T-helper 1 cell treated with Interleukin-12 subunit alpha and Interleukin-12 subunit beta and Interleukin-4 antibody, amounts not matched to agents 30 μg/mL and 1 μg/mL, for 36 hours (primary cell): ENCODE measurements around the gene ARHGAP28.
"Not testable (repeated sequence)": the region's sequence is repeated elsewhere in the genome, so short reads cannot be mapped to it uniquely, and the experiment has no call there.

Experiments
- H3K27ac Mint-ChIP-seq: one replicate; pipeline ENCODE4 v1.8.0; 2021; ENCODE audit warnings: mild to moderate bottlenecking, mixed read lengths
- H3K27me3 Mint-ChIP-seq: one replicate; pipeline ENCODE4 v1.8.0; 2021; ENCODE audit warnings: low read depth, mixed read lengths
- H3K36me3 Mint-ChIP-seq: one replicate; pipeline ENCODE4 v1.8.0; 2021; ENCODE audit warnings: low read depth, mixed read lengths
- H3K4me1 Mint-ChIP-seq: one replicate; pipeline ENCODE4 v1.8.0; 2021; ENCODE audit warnings: low read depth, mixed read lengths
- H3K4me3 Mint-ChIP-seq: one replicate; pipeline ENCODE4 v1.8.0; 2021; ENCODE audit warnings: mild to moderate bottlenecking, moderate library complexity, mixed read lengths
- H3K9me3 Mint-ChIP-seq: one replicate; pipeline ENCODE4 v1.8.0; 2021; ENCODE audit warnings: mixed read lengths

Gene ARHGAP28

GRCh38 chr18:6798896-6799295 is 69.4 kb downstream of the ARHGAP28 start:
- Mint-ChIP-seq H3K4me3 (no peak overlapping the region), H3K4me1 (no peaks in the 10 kb centered on the region), H3K27me3 (no peaks in the 10 kb centered on the region), H3K36me3 (no peaks in the 10 kb centered on the region), H3K27ac (no peak overlapping the region), H3K9me3 (peaks cover 3% of the 10 kb centered on the region)

GRCh38 chr18:6800309-6800708 is 70.8 kb downstream of the ARHGAP28 start:
- H3K9me3 Mint-ChIP-seq, H3K27me3 Mint-ChIP-seq, H3K27ac Mint-ChIP-seq, H3K4me3 Mint-ChIP-seq, H3K36me3 Mint-ChIP-seq, H3K4me1 Mint-ChIP-seq: not testable (repeated sequence)

- H3K27ac Mint-ChIP-seq: no peak overlapping the region
- H3K4me1 Mint-ChIP-seq: no peaks in the 10 kb centered on the region
- H3K36me3 Mint-ChIP-seq: no peaks in the 10 kb centered on the region
- H3K27me3 Mint-ChIP-seq: no peaks in the 10 kb centered on the region
- H3K4me3 Mint-ChIP-seq: no peak overlapping the region
- H3K9me3 Mint-ChIP-seq: peaks cover 19% of the 10 kb centered on the region
Measured at GRCh38 chr18:6807515-6808257, 78.2 kb downstream of the ARHGAP28 start.

GRCh38 chr18:6810191-6810590 is 80.7 kb downstream of the ARHGAP28 start:
- H3K9me3 Mint-ChIP-seq: peaks cover 23% of the 10 kb centered on the region
- H3K4me3 Mint-ChIP-seq: no peak overlapping the region
- no peaks in the 10 kb centered on the region for H3K36me3 Mint-ChIP-seq
- no peaks in the 10 kb centered on the region for H3K27me3 Mint-ChIP-seq
- no peak overlapping the region for H3K27ac Mint-ChIP-seq
- H3K4me1 Mint-ChIP-seq: no peaks in the 10 kb centered on the region

- no peaks in the 10 kb centered on the region for H3K4me1 Mint-ChIP-seq
- no peaks in the 10 kb centered on the region for H3K36me3 Mint-ChIP-seq
- H3K27ac Mint-ChIP-seq: no peak overlapping the region
- no peaks in the 10 kb centered on the region for H3K27me3 Mint-ChIP-seq
- no peak overlapping the region for H3K4me3 Mint-ChIP-seq
- H3K9me3 Mint-ChIP-seq: peaks cover 14% of the 10 kb centered on the region
Measured at GRCh38 chr18:6811816-6812215, 82.3 kb downstream of the ARHGAP28 start.

- H3K4me3 Mint-ChIP-seq: no peak overlapping the region
- no peaks in the 10 kb centered on the region for H3K27me3 Mint-ChIP-seq
- H3K27ac Mint-ChIP-seq: no peak overlapping the region
- H3K4me1 Mint-ChIP-seq: no peaks in the 10 kb centered on the region
- no peaks in the 10 kb centered on the region for H3K36me3 Mint-ChIP-seq
- peaks cover 4% of the 10 kb centered on the region for H3K9me3 Mint-ChIP-seq
Measured at GRCh38 chr18:6814882-6815425, 85.4 kb downstream of the ARHGAP28 start.

- H3K9me3 Mint-ChIP-seq: peaks cover 8% of the 10 kb centered on the region
- H3K27ac Mint-ChIP-seq: no peak overlapping the region
- no peak overlapping the region for H3K4me3 Mint-ChIP-seq
- no peaks in the 10 kb centered on the region for H3K36me3 Mint-ChIP-seq
- H3K27me3 Mint-ChIP-seq: no peaks in the 10 kb centered on the region
- no peaks in the 10 kb centered on the region for H3K4me1 Mint-ChIP-seq
Measured at GRCh38 chr18:6816154-6816553, 86.6 kb downstream of the ARHGAP28 start.

GRCh38 chr18:6819332-6819731 is 89.8 kb downstream of the ARHGAP28 start:
- Mint-ChIP-seq H3K9me3 (peaks cover 5% of the 10 kb centered on the region), H3K4me3 (no peak overlapping the region), H3K27ac (no peak overlapping the region), H3K27me3 (no peaks in the 10 kb centered on the region), H3K36me3 (no peaks in the 10 kb centered on the region), H3K4me1 (no peaks in the 10 kb centered on the region)

GRCh38 chr18:6820314-6820713 is 90.8 kb downstream of the ARHGAP28 start:
- H3K9me3 Mint-ChIP-seq: peaks cover 4% of the 10 kb centered on the region

GRCh38 chr18:6821356-6821755 is 91.8 kb downstream of the ARHGAP28 start:
- no peaks in the 10 kb centered on the region for H3K36me3 Mint-ChIP-seq
- no peaks in the 10 kb centered on the region for H3K27me3 Mint-ChIP-seq
- H3K9me3 Mint-ChIP-seq: peaks cover 8% of the 10 kb centered on the region
- H3K4me3 Mint-ChIP-seq: no peak overlapping the region
- H3K27ac Mint-ChIP-seq: no peak overlapping the region
- H3K4me1 Mint-ChIP-seq: no peaks in the 10 kb centered on the region

More at GRCh38 chr18:6820314-6820713, 90.8 kb downstream of the ARHGAP28 start:
- no peaks in the 10 kb centered on the region for H3K36me3 Mint-ChIP-seq
- H3K27ac Mint-ChIP-seq: no peak overlapping the region
- H3K4me3 Mint-ChIP-seq: no peak overlapping the region
- H3K27me3 Mint-ChIP-seq: no peaks in the 10 kb centered on the region
- no peaks in the 10 kb centered on the region for H3K4me1 Mint-ChIP-seq

GRCh38 chr18:6827161-6827560 is 97.6 kb downstream of the ARHGAP28 start:
- not testable (repeated sequence) for H3K9me3 Mint-ChIP-seq, H3K4me3 Mint-ChIP-seq, H3K36me3 Mint-ChIP-seq, H3K27me3 Mint-ChIP-seq, H3K27ac Mint-ChIP-seq, H3K4me1 Mint-ChIP-seq

- not testable (repeated sequence) for H3K9me3 Mint-ChIP-seq, H3K27ac Mint-ChIP-seq, H3K4me1 Mint-ChIP-seq, H3K4me3 Mint-ChIP-seq, H3K27me3 Mint-ChIP-seq, H3K36me3 Mint-ChIP-seq
Measured at GRCh38 chr18:6827566-6827965, 98.0 kb downstream of the ARHGAP28 start.

- Mint-ChIP-seq H3K4me3 (no peak overlapping the region), H3K27me3 (no peaks in the 10 kb centered on the region), H3K9me3 (peaks cover 4% of the 10 kb centered on the region), H3K27ac (no peak overlapping the region), H3K36me3 (no peaks in the 10 kb centered on the region), H3K4me1 (no peaks in the 10 kb centered on the region)
Measured at GRCh38 chr18:6830916-6831315, 101.4 kb downstream of the ARHGAP28 start.

GRCh38 chr18:6835345-6835744 is 105.8 kb downstream of the ARHGAP28 start:
- Mint-ChIP-seq H3K9me3 (peaks cover 4% of the 10 kb centered on the region), H3K27me3 (no peaks in the 10 kb centered on the region), H3K36me3 (no peaks in the 10 kb centered on the region), H3K27ac (no peak overlapping the region), H3K4me3 (no peak overlapping the region), H3K4me1 (no peaks in the 10 kb centered on the region)

GRCh38 chr18:6836331-6836730 is 106.8 kb downstream of the ARHGAP28 start:
- H3K36me3 Mint-ChIP-seq: no peaks in the 10 kb centered on the region
- no peaks in the 10 kb centered on the region for H3K4me1 Mint-ChIP-seq
- no peaks in the 10 kb centered on the region for H3K27me3 Mint-ChIP-seq
- peaks cover 4% of the 10 kb centered on the region for H3K9me3 Mint-ChIP-seq
- no peak overlapping the region for H3K27ac Mint-ChIP-seq
- no peak overlapping the region for H3K4me3 Mint-ChIP-seq
